Esophagus muscularis mucosa (tissue), 3 donors: ENCODE results near the gene TLE3.

Source experiments
- POLR2AphosphoS5 ChIP-seq, 2 donors: sonication (generic); formaldehyde crosslinking; IDR thresholded peaks; one replicate each; pipeline ENCODE4 v1.6.1; 2017; ENCODE audit warnings: antibody characterized with exemption in 2 of 2
- TF ChIP-seq, protein P1 (sequence below), 3 experiments: fragments of 200-600 bp in 2 of 3; fragments of 450-650 bp in 1 of 3; sonication (generic) in 2 of 3; IDR thresholded peaks; one replicate each; pipeline ENCODE4 v1.5.1; 2017 to 2019; ENCODE audit warnings: antibody characterized with exemption in 3 of 3, mild to moderate bottlenecking in 2 of 3, moderate library complexity in 1 of 3

DNA sequence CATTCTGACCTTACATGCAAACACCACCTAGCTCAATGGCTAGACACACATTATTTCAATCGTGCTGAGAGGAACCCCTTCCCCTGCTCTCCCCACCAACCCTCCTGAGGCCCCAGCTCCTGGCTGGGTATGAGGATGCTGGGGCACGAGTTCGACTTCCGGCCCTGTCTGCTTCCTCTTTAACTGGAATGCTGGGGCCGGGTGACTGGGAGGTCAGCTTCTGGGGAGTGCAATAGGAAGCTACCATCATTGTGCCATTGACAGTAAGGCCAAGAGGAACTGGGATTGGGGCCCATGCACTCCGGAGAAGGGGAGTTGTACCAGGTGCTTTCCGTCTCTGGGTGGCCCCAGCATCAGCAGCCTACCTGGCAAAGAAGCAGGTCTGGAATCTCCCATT, 15.6 kb upstream of the TLE3 start:
- TF ChIP-seq, protein P1, sequence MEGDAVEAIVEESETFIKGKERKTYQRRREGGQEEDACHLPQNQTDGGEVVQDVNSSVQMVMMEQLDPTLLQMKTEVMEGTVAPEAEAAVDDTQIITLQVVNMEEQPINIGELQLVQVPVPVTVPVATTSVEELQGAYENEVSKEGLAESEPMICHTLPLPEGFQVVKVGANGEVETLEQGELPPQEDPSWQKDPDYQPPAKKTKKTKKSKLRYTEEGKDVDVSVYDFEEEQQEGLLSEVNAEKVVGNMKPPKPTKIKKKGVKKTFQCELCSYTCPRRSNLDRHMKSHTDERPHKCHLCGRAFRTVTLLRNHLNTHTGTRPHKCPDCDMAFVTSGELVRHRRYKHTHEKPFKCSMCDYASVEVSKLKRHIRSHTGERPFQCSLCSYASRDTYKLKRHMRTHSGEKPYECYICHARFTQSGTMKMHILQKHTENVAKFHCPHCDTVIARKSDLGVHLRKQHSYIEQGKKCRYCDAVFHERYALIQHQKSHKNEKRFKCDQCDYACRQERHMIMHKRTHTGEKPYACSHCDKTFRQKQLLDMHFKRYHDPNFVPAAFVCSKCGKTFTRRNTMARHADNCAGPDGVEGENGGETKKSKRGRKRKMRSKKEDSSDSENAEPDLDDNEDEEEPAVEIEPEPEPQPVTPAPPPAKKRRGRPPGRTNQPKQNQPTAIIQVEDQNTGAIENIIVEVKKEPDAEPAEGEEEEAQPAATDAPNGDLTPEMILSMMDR (IDR thresholded peaks at IDR 0.05): no peak
- TF ChIP-seq POLR2AphosphoS5 (IDR thresholded peaks at IDR 0.05): no peak
